Adipocyte (in vitro differentiated cells): ENCODE measurements around the gene AGMO.
"Not testable (repeated sequence)": the region's sequence is repeated elsewhere in the genome, so short reads cannot be mapped to it uniquely, and the experiment has no call there.

ENCODE experiments used
- DNase-seq: peaks from one replicate; pipeline ENCODE4 v3.0.0-alpha.2; 2015; ENCODE audit warnings: low read depth
- H3K27me3 ChIP-seq: replicated peaks from 2 replicates; pipeline ENCODE4 v1.7.0; 2013; ENCODE audit warnings: mild to moderate bottlenecking, low read length, moderate library complexity; ENCODE audit not compliant: control insufficient read depth, insufficient read depth
- H3K36me3 ChIP-seq: 2 replicates; pipeline ENCODE4 v1.7.0; 2013; ENCODE audit warnings: low read length, mild to moderate bottlenecking, moderate library complexity; ENCODE audit not compliant: control insufficient read depth, insufficient read depth, severe bottlenecking
- H3K4me1 ChIP-seq: 2 replicates; pipeline ENCODE4 v1.7.0; 2013; ENCODE audit warnings: mild to moderate bottlenecking, low read length, moderate library complexity; ENCODE audit not compliant: control insufficient read depth, insufficient read depth
- H3K4me3 ChIP-seq: 2 replicates; pipeline ENCODE4 v1.7.0; 2013; ENCODE audit warnings: mild to moderate bottlenecking, low read length, moderate library complexity
- H3K9ac ChIP-seq: 2 replicates; pipeline ENCODE4 v1.7.0; 2013; ENCODE audit warnings: mild to moderate bottlenecking, low read length, moderate library complexity
- H3K9me3 ChIP-seq: 2 replicates; pipeline ENCODE4 v1.7.0; 2013; ENCODE audit warnings: mild to moderate bottlenecking, low read length, moderate library complexity; ENCODE audit not compliant: control insufficient read depth

Gene AGMO

DNA sequence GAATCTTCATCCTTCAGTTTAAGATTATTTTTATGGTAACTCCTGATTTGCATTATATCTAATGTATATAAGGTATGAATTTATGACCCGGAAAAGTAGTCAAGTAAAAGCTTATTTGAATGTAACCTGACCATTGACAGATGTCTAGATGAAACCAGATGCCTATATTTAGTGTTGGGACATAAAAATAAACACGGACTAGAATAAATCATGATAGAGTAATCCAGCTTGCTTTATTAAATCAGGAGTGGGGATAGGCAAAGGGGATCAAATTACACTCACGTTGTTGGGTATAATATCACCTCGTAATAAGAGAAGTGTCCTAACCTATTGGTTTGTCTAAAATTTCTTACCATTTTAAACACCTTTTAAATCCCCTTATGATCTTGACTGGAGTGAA is 244.6 kb downstream of the AGMO start:
- Histone ChIP-seq H3K27me3 (no peaks in the 10 kb centered on the region), H3K9ac (no peak overlapping the region), H3K36me3 (no peaks in the 10 kb centered on the region), H3K4me1 (no peaks in the 10 kb centered on the region), H3K9me3 (no peaks in the 10 kb centered on the region), H3K4me3 (no peak overlapping the region)
- DNase-seq, result no peak

- Histone ChIP-seq H3K4me3 (no peak overlapping the region), H3K36me3 (no peaks in the 10 kb centered on the region), H3K4me1 (no peaks in the 10 kb centered on the region), H3K27me3 (no peaks in the 10 kb centered on the region), H3K9me3 (no peaks in the 10 kb centered on the region), H3K9ac (no peak overlapping the region)
- DNase-seq, result no peak
Measured at GRCh38 chr7:15315678-15316077, 246.1 kb downstream of the AGMO start.

- DNase-seq, result no peak
- Histone ChIP-seq H3K4me1 (no peaks in the 10 kb centered on the region), H3K9ac (no peak overlapping the region), H3K9me3 (no peaks in the 10 kb centered on the region), H3K4me3 (no peak overlapping the region), H3K27me3 (no peaks in the 10 kb centered on the region), H3K36me3 (no peaks in the 10 kb centered on the region)
Measured at GRCh38 chr7:15314922-15315321, 246.9 kb downstream of the AGMO start.

DNA sequence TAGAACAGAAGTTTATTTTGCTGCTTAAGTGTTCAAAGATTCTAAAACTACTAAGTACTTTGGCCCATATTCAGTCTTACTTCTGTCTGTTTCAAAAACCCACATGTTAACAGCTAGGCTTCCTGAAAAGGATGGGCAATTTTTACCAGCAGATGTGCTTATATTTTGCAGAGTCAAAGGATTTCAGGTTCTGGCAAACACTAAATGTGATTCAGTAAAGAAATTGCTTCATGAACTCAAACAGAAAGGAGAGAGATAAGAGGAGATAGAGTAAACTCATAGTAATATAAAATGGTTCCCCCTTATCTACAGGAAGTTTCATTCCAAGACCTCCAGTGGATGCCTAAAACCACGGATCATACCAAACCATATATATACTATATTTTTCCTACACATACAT is 248.5 kb downstream of the AGMO start:
- no peak for DNase-seq
- Histone ChIP-seq H3K36me3 (no peaks in the 10 kb centered on the region), H3K9me3 (no peaks in the 10 kb centered on the region), H3K9ac (no peak overlapping the region), H3K4me3 (no peak overlapping the region), H3K4me1 (no peaks in the 10 kb centered on the region), H3K27me3 (no peaks in the 10 kb centered on the region)

- DNase-seq, result peak; percentile 32
- no peaks in the 10 kb centered on the region for H3K27me3 ChIP-seq
- no peaks in the 10 kb centered on the region for H3K36me3 ChIP-seq
- H3K9ac ChIP-seq, result no peak overlapping the region
- no peaks in the 10 kb centered on the region for H3K9me3 ChIP-seq
- no peak overlapping the region for H3K4me3 ChIP-seq
- H3K4me1 ChIP-seq, result no peaks in the 10 kb centered on the region
Measured at GRCh38 chr7:15309872-15310271, 251.9 kb downstream of the AGMO start.

GRCh38 chr7:15308821-15309220 is 253.0 kb downstream of the AGMO start:
- DNase-seq, result no peak
- no peaks in the 10 kb centered on the region for H3K27me3 ChIP-seq

GRCh38 chr7:15306296-15306695 is 255.5 kb downstream of the AGMO start:
- H3K9ac ChIP-seq, result no peak overlapping the region
- H3K4me3 ChIP-seq, result no peak overlapping the region
- DNase-seq, result no peak

More at GRCh38 chr7:15308821-15309220, 253.0 kb downstream of the AGMO start:
- no peaks in the 10 kb centered on the region for H3K4me1 ChIP-seq
- H3K9me3 ChIP-seq, result no peaks in the 10 kb centered on the region
- no peak overlapping the region for H3K9ac ChIP-seq
- H3K4me3 ChIP-seq, result no peak overlapping the region
- no peaks in the 10 kb centered on the region for H3K36me3 ChIP-seq

DNA sequence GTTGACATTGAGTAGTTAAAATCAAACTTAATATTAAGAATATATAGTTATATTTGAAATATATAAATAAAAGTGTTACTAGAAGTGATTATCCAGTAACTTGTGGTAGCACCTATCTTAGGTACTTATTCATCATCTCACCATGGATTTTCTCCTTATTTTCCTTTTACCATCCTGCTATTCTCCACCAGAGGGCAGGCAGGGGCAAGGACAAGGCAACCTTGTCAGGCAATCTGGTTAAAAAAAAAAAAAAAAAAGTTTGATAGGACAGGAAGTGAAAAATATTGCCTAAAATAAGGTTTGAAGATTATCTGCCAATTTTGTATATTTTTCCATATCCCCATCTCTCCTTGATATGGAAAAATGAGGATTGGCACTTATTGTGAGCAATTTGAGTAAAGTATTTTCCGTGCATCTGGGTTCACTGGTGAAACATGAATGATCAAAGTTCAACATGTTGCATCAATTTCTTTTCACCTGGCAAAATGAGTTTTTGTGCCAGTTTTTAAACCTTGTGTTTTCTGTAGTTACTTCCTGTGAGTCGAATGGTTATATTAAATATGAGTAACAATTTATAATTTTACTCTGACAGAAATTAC is 256.7 kb downstream of the AGMO start:
- H3K4me3 ChIP-seq, result no peak overlapping the region
- no peaks in the 10 kb centered on the region for H3K4me1 ChIP-seq
- H3K9ac ChIP-seq, result no peak overlapping the region
- H3K9me3 ChIP-seq, result no peaks in the 10 kb centered on the region
- peak; percentile 85 for DNase-seq
- H3K36me3 ChIP-seq, result no peaks in the 10 kb centered on the region
- H3K27me3 ChIP-seq, result no peaks in the 10 kb centered on the region

More at GRCh38 chr7:15306296-15306695, 255.5 kb downstream of the AGMO start:
- no peaks in the 10 kb centered on the region for H3K4me1 ChIP-seq
- no peaks in the 10 kb centered on the region for H3K36me3 ChIP-seq
- H3K27me3 ChIP-seq, result no peaks in the 10 kb centered on the region
- no peaks in the 10 kb centered on the region for H3K9me3 ChIP-seq

DNA sequence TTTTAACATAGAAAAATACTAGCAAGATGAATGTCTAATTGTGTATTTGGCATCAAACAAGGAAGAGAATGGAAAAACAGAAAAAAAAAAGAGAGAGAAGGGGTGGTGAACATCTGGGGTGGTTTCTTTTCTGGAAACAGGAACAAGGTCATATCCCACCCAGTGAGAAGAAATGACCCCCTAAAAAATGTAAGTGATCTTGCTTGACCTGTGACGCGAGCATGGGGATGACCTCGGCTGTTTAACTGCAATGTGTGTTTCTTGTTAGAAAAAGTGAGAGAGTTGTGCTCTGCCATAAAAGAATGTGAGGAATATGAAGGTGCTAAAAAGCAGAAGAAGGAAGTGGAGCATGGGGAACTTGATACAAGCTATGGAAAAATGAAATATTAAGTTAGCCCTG is 258.5 kb downstream of the AGMO start:
- Histone ChIP-seq H3K27me3 (no peaks in the 10 kb centered on the region), H3K36me3 (no peaks in the 10 kb centered on the region), H3K4me1 (no peaks in the 10 kb centered on the region), H3K9ac (no peak overlapping the region), H3K9me3 (no peaks in the 10 kb centered on the region), H3K4me3 (no peak overlapping the region)
- no peak for DNase-seq

GRCh38 chr7:15300986-15301385 is 260.8 kb downstream of the AGMO start:
- not testable (repeated sequence) for DNase-seq, H3K9ac ChIP-seq, H3K9me3 ChIP-seq, H3K27me3 ChIP-seq, H3K4me3 ChIP-seq, H3K36me3 ChIP-seq, H3K4me1 ChIP-seq

GRCh38 chr7:15292138-15292537 is 269.7 kb downstream of the AGMO start:
- no peak for DNase-seq
- no peak overlapping the region for H3K4me3 ChIP-seq
- H3K36me3 ChIP-seq, result no peaks in the 10 kb centered on the region
- no peaks in the 10 kb centered on the region for H3K27me3 ChIP-seq
- H3K9me3 ChIP-seq, result no peaks in the 10 kb centered on the region
- no peak overlapping the region for H3K9ac ChIP-seq
- no peaks in the 10 kb centered on the region for H3K4me1 ChIP-seq

DNA sequence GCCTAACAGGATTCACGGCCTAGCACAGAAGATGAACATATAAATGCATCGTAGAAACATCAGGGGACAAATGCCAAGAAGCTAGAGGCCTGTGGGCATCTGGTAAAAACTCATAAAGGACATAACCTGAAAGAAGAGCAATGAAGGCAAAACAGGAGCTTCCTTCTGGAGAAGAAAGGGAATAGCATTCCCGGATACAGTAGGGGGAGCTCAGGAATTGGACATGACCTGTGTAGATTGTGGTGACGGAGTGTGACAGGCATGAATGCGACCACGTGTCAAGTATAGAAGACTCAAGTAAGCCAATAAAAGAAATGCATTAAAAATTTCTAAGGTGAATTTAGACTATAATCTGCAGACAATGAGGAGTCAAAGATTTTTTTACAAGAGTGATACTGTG is 270.1 kb downstream of the AGMO start:
- Histone ChIP-seq H3K4me1 (no peaks in the 10 kb centered on the region), H3K27me3 (no peaks in the 10 kb centered on the region), H3K4me3 (no peak overlapping the region), H3K36me3 (no peaks in the 10 kb centered on the region), H3K9ac (no peak overlapping the region), H3K9me3 (no peaks in the 10 kb centered on the region)
- no peak for DNase-seq
